Umbilical cord (tissue), 2 donors: ENCODE data around the gene CLIC1. TPM values are rescaled to one million over a fixed set of nuclear protein-coding genes. Genes with fewer than 3 reads are reported as not detected.

Experiments used
- DNase-seq: peaks from one replicate; pipeline ENCODE4 v3.0.0-alpha.2; 2015; ENCODE audit warnings: low spot score
- total RNA-seq: library from RNA; depleted of rRNA; stranded (reverse); fragments of >200 nt; gene quantifications from one replicate; pipeline ENCODE4 v1.2.3, GENCODE V29; 2014; ENCODE audit warnings: low replicate concordance; ENCODE audit not compliant: insufficient read depth

The CLIC1 gene
- total RNA-seq, 1 donor from 2014 or later = 203 TPM

DNA sequence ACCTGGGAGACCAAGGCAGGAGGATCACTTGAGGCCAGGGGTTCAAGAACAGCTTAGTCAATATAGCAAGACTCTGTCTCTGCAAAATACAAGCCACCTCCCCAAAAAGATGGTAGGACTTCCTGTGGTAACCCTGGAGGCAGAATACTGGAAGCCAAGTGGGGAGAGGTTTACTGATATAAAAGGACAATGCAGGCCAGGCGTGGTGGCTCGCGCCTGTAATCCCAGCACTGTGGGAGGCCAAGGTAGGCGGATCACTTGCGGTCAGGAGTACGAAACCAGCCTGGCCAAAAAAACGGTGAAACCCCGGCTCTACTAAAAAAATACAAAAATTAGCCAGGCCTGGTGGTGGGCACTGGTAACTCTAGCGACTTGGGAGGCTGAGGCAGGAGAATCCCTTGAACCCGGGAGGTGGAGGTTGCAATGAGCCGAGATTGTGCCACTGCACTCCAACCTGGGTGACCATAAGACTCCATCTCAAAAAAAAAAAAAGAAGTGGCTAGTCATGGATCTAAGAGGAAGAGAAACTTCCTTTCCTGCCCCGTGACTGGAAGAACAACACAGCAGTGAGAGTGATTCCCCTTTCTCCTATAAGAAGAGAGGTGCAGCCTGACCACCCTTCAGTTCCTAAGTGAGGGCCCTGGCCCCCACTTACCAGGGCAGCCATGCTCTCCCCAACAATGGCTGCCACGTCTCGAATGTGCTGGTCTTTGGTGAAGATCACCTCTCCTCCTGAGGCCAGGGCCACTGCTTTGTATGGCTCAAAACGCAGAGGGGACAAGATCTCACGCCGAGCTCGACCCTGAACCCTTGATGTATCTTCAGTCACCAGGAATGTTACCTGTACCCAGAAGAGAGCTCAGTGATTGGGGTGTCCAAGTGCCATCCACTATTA is 32.3 kb upstream of the CLIC1 start:
- DNase-seq = no peak

DNA sequence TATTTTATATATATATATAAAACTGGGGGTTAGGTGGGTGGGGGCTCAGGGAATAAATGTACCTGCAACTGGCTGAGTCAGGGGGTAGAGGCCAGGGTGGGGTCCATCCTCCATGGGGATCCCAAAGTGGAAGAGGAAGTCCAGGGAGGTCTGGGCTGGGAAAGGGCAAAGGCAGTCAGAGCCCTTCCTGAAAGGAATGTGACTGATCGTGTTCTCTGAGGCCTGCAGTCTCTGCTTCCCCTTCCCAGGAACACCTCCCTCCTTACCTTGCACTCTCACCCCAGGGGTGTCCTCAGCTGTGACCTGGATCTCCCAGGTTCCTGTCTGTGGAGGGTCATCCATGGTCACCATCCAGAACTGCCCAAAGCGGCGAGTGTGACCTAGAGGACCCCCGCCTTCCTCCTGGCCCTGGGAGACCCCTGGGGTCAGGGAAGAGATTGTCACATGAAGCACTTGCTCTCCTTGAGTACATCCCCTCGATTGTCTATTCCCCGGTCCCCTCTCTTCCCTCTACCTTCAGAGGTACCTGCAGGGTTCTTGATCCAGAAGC is 30.8 kb upstream of the CLIC1 start:
- no peak for DNase-seq

DNA sequence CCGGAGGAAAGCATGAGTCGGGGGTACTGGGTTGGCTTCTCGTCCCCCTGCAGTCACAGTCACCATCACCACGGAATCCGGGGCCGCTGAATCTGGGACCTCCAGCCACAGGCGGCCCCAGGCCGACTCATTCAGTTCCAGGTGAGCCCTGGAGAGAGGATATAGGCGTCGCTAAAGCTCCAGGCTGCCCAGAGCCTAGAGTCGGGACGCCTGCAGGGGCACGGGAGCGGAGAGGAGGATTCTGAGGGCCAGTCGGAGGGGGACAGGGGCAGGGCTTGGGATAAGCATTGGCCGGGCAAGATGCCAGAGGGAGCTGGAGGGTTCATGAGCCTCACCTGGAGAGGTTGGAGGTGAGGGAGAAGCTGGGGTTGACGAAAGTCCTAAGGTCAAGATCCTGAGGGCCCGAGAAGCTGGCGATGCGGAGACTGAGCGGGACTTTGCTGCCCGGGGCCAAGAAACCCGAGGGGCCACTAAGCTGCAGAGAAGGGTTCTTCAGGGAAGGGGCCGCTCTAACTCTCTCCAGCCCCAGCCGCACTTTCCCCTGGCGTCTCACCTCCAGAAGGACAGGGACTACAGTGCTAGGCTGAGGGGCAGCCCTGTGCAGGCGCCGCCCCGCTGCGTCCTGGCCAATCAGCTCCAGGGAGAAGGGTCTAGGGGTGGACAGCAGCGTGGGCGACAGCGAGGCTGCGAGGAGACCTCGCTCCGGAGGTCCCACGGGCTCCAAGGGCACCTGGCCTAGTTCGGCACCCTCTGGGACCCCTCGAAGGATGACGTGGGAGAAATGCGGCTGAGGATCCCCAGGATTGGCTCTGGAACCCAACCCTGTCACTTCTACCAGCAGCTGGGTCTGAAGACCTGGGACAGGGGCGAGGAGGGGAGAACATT is 29.8 kb upstream of the CLIC1 start:
- DNase-seq = peak; percentile 44

DNA sequence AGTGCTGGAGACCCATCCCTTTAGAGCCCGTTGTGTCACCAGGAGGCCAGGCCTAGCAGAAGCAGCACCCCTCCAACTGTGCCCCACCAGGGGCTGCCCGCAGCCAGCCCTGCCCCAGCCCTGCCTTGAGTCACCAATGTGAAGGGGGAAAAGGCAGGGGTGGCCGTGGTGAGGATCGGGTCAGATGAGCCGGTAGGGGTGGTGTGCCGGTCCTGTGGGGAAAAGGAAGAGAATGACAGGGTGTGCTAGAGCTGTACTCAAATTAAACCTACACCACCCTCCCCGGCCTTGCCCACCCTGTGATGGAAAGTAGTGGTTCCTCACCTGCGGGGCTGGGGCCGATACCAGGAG is 29.2 kb upstream of the CLIC1 start:
- no peak for DNase-seq

DNA sequence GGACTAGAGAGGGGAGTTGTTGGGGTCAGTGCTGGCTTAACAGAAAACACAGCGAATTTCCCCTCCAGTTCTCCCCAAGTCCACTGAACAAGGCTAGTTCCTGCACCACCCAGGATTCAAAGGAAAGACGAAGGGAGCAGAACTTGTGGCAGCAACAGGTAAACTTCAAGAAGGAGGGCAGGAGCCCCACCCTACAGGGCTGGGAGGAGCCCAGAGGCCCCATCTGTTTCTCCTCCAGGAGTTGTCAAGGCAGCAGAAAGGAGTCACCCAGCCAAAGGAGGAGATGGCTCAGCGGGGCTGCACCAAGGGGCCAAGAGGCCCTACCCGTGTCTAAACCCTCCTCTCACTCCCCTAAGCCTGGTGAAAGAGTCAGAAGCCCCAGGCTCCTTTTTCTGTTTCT is 27.9 kb upstream of the CLIC1 start:
- DNase-seq = peak; percentile 55

DNA sequence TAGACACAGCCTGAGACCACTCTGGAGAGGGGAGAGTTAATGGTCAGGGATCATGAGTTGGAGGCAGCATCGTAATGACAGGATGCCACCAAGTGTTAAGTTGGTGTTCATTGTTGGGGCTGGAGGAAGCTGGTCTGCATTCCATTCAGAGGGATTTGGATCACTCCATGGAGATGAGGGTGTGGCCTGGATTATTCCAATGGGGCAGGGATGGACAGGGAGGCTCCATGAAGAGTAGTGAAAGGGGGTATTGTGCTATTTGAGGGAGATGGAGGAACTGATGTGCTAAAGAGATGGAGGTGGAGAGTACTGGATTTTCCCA is 27.2 kb upstream of the CLIC1 start:
- DNase-seq = peak; percentile 88

DNA sequence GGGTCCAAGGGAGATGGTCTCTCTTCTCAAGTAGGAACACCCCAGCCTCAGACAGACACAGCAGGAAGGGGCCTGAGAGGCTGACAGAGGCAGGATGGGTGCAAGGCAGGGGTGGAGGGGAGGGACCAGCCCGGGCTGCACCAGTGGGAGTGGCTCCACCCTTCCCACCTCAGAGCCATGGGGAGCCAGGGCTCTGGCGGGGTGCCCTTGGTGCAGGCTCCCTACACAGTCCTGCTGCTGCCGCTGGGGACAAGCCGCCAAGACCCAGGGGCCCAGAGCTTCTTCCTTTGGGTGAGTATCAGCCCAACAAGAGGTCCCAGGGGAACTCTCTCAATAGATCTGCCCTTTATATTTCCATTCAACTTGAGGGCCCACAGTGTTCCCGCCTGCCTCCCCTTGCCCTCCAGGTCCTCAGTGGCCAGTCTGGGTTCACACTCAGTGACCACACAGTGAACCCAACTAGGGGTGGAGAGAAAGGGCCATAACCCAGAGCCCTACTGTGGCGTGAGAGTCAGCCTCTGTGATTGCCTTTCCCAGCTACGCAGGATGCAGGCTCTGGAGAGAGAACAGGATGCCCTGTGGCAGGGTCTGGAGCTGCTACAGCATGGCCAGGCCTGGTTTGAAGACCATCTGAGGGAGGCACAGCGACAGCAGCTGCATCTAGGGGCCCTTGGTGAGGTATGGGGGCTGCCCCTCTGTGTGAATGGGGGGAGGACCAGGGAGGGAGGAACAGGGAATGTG is 26.7 kb upstream of the CLIC1 start:
- DNase-seq = peak; percentile 15

DNA sequence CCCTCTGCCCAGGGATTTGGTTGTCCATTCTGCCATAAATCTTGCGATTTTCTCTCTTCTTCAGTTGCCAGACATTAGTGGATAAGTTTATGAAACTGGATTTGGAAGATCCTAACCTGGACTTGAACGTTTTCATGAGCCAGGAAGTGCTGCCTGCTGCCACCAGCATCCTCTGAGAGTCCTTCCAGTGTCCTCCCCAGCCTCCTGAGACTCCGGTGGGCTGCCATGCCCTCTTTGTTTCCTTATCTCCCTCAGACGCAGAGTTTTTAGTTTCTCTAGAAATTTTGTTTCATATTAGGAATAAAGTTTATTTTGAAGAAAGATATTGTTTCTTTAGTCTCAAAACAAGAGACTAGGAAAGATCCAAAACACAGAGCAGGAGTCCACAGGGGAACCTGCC is 26.0 kb upstream of the CLIC1 start, which contains the start of gene SAPCD1:
Gene SAPCD1, plus strand, starts transcription at position 301 of the 400 bp plus-strand sequence. CDS start 399 bp downstream, outside the sequence.
- no peak for DNase-seq

DNA sequence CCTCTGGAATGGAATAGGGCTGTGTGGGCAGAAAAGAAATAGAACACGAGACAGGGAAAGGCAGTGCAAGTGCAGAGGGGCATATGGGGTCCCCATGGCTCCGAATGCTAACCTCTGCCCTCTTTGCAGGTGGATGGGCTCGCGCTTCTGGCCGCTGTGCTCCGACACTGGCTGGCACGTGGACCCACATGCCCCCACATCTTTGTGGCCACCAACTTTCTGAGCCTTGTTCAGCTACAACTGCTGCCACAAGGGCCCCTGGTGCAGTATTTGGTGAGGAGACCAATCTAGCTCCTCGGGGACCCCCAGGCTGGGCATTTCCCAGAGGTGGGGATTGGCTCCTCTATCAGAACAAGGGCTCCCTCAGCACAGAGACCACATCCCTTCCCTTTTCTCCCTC is 25.0 kb upstream of the CLIC1 start:
- no peak for DNase-seq

DNA sequence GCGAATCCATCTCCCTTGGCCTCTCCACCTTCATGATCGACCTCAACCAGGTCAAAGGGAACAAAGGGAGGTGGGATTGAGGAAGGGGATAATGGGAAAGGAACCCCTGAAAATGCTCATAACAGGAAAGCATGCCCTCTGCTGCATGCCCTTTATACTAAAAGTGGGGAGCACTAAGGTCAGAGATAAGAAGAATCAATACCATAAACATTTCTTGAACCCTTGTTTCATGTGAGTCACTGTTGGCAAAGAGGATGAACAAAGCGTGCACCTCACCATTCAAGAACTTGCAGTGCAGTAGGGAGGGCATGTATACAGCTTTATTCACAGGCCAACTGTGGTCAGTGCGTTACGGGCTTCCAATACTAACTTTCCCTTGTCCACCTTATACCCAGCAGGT is 24.5 kb upstream of the CLIC1 start:
- no peak for DNase-seq

DNA sequence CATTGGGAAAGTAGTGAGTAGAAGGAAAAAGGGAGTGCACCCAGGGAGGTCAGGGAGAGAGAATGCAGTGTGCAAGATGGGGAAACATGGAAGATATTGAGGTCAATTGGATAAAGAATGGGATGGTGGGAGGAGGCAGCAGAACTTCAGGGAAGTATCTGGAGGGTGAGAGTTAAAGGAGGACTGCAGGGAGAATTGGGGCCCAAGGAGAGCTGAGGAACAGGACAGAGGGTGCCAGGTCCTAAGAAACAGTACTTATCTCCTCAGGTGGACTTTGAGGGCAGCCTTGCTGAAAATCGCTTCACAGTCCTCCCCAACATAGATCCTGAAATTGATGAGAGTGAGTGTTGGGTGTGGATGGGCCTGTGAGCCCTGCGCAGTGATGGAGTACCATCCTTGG is 22.0 kb upstream of the CLIC1 start:
- DNase-seq = no peak

DNA sequence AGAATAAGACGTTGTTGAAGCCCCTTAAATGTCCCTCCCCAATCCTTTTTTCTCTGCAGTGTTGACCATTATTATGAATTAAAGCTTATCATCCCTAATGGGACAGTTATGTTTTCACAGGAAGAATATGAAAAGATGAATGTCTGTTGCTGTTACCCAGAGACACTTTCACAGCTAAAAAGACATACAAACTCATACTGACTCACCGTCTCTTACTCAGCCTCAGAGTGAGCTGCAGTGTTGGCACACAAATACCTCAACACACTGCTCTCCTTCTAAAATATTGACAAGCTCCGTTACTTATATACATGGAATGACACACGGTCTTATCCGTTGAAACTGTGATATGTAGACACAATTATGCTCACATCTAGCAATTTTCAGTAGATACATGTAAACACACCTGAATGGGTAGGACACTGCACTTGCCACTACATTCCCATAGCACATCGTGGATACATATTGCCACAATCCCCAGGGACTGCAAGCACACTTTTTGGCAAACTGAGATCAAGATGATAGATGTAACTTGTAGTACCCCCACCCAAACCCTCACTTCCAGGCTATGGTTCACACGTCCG is 16.5 kb upstream of the CLIC1 start:
- no peak for DNase-seq

DNA sequence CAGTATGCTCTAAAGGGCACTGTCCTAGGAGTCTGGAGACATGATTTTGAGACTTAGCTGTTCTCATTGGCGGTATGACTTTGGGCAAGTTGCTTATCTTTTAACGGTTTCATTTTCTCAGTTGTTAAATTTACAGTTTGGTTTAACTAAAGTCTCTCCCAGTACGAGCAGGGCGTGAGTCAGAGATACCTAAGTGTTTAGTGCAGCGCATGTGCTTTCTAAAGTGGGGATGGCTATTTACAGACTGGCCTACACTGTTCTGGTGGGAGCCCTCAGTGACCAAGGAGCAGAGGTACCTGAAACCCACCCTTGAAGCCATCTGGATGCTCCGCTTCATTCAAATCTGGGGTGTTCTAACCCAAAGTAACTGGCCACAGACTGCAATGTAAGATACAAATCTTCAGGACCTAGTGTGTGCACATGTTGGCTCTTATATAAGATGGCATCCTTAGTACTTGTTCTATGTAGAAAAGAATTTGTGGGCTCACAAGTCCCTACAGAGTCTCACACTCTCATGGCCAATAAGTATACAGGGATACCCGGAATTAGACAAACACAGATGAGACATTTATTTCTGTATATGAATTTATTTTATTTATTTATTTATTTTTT is 14.2 kb upstream of the CLIC1 start:
- DNase-seq = no peak

DNA sequence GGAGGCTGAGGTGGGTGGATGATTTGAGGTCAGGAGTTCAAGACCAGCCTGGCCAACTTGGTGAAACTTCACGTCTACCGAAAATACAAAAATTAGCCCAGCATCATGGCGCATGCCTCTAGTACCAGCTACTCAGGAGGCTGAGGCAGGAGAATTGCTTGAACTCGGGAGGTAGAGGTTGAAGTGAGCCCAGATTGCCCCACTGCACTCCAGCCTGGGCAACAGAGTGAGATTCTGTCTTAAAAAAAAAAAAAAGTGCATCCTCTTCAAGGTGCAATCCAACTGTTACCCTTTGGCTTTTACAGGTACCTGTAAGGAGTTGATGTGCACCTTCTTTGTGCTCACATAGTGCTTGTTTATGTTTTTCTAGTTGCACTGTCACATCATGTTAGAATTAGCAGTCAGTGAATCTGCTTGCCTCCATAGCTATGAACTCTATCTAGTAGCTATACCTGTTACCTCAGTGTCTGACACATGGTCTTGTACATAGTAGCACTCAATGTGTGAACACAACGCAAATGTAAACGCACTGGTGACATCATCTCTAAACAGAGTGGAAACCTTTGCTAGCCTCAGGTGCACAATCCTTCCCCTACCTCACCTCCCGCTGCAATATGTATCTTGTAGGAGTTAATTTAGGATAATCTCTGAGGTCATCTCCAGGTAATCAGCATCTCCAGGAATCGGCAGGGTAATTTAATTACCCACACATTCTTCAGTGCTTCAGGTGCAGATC is 13.1 kb upstream of the CLIC1 start:
- no peak for DNase-seq

DNA sequence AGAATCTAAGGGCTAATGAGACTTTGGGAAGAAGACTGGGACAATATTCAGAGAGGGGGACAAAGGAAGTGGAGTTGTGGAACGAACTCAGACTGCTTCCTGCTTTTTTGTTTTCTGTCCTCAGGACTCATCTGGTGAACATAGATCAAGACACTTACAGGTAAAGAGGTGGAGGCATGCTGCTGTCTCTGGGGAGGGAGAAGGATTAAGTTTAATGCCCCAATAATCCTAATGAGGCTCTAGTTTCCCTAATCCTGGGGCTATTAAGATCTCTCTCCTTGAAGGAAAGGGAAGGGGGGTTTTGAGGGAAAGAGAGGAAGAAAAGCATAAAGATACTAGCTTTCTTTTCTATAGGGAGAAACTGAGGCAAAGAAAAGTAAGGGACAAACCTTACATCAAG is 8.1 kb upstream of the CLIC1 start:
- no peak for DNase-seq

DNA sequence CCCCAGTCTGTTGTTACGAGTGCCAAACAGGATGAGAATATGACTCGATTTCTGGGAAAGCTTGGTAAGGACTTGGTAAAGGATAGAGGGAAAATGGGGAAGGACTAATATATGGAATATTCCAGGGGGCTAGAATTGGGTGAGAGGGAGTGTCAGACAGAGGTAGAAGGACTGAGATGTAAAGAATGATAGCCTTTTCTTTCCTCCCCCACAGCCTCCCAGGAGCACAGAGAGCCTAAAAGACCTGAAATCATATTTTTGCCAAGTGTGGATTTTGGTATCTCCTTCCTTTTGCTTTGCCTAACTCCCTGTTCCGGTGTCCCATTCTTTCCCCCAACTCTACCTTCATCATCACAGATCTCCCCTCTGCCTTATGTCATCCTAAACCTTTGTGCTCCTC is 6.6 kb upstream of the CLIC1 start:
- no peak for DNase-seq

DNA sequence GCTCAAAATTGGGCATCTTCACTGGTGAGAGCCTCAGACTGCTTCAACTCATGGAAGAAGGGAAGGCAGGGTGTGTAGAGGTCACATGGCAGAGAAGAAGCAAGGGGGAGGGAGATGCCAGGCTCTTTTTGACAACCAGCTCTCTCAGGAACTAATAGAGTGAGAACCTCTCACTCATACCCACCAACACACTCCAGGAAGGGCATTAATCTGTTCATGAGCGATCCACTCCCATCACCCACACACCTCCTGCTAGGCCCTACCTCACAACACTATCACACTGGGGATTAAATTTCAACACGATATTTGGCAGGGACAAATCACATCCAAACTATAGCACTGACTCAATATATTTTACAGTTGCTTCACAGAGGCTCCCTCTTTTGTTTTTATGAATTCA is 5.5 kb upstream of the CLIC1 start:
- no peak for DNase-seq

DNA sequence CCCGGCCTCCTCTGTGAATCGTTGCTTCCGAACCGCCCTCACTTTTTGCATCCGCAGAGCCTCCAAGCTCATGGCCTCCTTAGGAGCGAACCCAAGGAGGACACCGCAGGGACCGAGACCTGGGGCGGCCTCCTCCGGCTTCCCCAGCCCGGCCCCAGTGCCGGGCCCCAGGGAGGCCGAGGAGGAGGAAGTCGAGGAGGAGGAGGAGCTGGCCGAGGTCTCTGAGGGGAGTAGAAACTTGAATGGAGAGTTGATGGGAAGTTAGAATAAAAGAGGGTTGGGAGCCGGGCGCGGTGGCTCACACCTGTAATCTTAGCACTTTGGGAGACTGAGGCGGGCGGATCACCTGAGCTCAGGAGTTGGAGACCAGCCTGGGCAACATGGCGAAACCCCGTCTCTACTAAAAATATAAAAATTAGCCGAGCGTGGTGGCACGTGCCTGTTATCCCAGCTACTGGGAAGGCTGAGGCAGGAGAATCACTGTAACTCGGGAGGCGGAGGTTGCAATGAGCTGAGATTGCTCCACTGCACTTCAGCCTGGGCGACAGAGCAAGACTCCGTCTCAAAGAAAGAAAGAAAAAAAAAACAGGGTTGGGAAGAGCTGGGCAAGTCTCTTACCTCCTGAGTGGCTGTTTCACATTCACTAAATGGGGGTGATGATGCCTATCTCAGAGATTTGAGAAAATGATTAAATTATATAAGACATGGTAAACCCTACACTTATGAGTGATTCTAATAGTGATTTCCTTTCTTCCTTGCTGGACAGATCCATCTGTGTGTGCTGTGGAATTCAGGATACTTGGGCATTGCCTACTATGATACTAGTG is 4.3 kb upstream of the CLIC1 start:
- DNase-seq = no peak

DNA sequence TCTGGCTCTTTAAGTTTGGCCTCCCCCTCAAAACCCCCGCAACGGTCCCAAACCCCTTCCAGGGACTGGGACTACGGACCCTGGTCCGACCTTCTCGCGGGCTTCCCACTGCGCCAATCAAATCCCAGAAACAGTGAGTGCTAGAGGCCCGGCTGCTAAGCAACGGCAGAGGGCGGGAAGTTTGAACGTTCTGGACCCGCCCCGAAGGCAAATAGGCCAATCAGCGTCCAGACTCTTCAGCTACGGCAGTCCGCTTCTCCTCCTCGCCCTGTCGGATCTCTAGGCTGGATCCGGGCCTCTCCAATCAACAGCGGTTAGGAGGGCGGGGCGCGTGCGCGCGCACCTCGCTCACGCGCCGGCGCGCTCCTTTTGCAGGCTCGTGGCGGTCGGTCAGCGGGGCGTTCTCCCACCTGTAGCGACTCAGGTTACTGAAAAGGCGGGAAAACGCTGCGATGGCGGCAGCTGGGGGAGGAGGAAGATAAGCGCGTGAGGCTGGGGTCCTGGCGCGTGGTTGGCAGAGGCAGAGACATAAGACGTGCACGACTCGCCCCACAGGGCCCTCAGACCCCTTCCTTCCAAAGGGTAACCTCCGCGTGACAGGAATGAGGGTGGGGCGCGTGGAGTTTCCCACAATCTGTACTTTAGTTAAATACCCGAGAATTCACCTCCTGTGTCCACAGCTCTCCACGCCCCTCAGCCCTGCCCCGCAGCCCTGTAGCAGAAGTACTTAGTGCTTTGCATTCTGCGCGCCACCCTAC is 3.5 kb upstream of the CLIC1 start, which contains the start of gene MSH5:
Gene MSH5, plus strand, starts transcription at position 367 of the 758 bp plus-strand sequence. CDS start 462 bp downstream, outside the sequence.
- peak; percentile 100 for DNase-seq
